HL-60/S4 treated with retinoic acid at 250 ng/mL for 4 days and 3 days (cell line): ENCODE results near the gene COL20A1.
"Not testable (repeated sequence)": the region's sequence is repeated elsewhere in the genome, so short reads cannot be mapped to it uniquely, and the experiment has no call there.

Experiments
- in situ Hi-C: fragments of 300-500 bp; cut with MboI; formaldehyde crosslinking; loops from 2 replicates; pipeline ENCODE4 v1.7.0; 2022; ENCODE audit warnings: low sequenced_read_pairs

The COL20A1 gene

GRCh38 chr20:63330940-63331339, 38.0 kb downstream of the COL20A1 start:
- in situ Hi-C loops = no loop called here

GRCh38 chr20:63331741-63332400, 38.9 kb downstream of the COL20A1 start:
- in situ Hi-C loops = no loop called here

- in situ Hi-C loops = no loop called here
These were observed 39.7 kb downstream of the COL20A1 start for GRCh38 chr20:63332488-63333240.

- in situ Hi-C loops = no loop called here
These were observed 40.4 kb downstream of the COL20A1 start for GRCh38 chr20:63333241-63333836.

GRCh38 chr20:63334356-63334755, 41.4 kb downstream of the COL20A1 start:
- in situ Hi-C loops = no loop called here

- in situ Hi-C loops = not testable (repeated sequence)
These were observed 42.1 kb downstream of the COL20A1 start for GRCh38 chr20:63335060-63335459.

GRCh38 chr20:63335711-63336110, 42.7 kb downstream of the COL20A1 start:
- in situ Hi-C loops = no loop called here

- in situ Hi-C loops = no loop called here
These were observed 43.3 kb downstream of the COL20A1 start for GRCh38 chr20:63336232-63336752.

GRCh38 chr20:63337786-63338420, 44.9 kb downstream of the COL20A1 start:
- in situ Hi-C loops = no loop called here

GRCh38 chr20:63339154-63340094, 46.4 kb downstream of the COL20A1 start:
- in situ Hi-C loops = not testable (repeated sequence)

GRCh38 chr20:63340158-63340688, 47.2 kb downstream of the COL20A1 start:
- in situ Hi-C loops = not testable (repeated sequence)

- in situ Hi-C loops = no loop called here
These were observed 49.8 kb downstream of the COL20A1 start for GRCh38 chr20:63342561-63343459.

- in situ Hi-C loops = no loop called here
These were observed 50.8 kb downstream of the COL20A1 start for GRCh38 chr20:63343460-63344445.

- in situ Hi-C loops = no loop called here
These were observed 51.8 kb downstream of the COL20A1 start for GRCh38 chr20:63344616-63345327.

GRCh38 chr20:63345328-63346100, 52.5 kb downstream of the COL20A1 start:
- in situ Hi-C loops = no loop called here
